ENCODE data around the gene RASL10A.
A peak's percentile ranks its signal among the peaks of the same experiment; 100 is the strongest.
"Not testable (repeated sequence)": the region's sequence is repeated elsewhere in the genome, so short reads cannot be mapped to it uniquely, and the experiment has no call there.

RASL10A gene, protein sequence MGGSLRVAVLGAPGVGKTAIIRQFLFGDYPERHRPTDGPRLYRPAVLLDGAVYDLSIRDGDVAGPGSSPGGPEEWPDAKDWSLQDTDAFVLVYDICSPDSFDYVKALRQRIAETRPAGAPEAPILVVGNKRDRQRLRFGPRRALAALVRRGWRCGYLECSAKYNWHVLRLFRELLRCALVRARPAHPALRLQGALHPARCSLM

GRCh38 chr22:29315286-29316140, at the start of gene RASL10A:
Gene RASL10A, minus strand, starts transcription at chr22:29315697. Its CDS starts 451 bp downstream, at chr22:29315246.
- Histone ChIP-seq H3K4me3 (ENCODE audit: low read length) (no peak within 1 kb of the TSS), H3K9ac (ENCODE audit: low read length) (no peak within 1 kb of the TSS), H3K36me3 (ENCODE audit: control insufficient read depth, insufficient read depth, low read length, severe bottlenecking) (no peaks in the 10 kb centered on the region), H3K9me3 (ENCODE audit: control insufficient read depth, low read length) (no peaks in the 10 kb centered on the region), H3K27me3 (replicated peaks; ENCODE audit: control insufficient read depth, insufficient read depth, low read length) (peaks cover 24% of the 10 kb centered on the region), H3K4me1 (ENCODE audit: control insufficient read depth, insufficient read depth, low read length) (peaks cover 9% of the 10 kb centered on the region)
- peak; percentile 46 for DNase-seq (ENCODE audit: low read depth)

- DNase-seq (ENCODE audit: low read depth) = peak; percentile 70
- no peaks in the 10 kb centered on the region for H3K9me3 ChIP-seq (ENCODE audit: control insufficient read depth, low read length)
- peaks cover 41% of the 10 kb centered on the region for H3K36me3 ChIP-seq (ENCODE audit: control insufficient read depth, insufficient read depth, low read length, severe bottlenecking)
- no peaks in the 10 kb centered on the region for H3K4me1 ChIP-seq (ENCODE audit: control insufficient read depth, insufficient read depth, low read length)
- H3K4me3 ChIP-seq (ENCODE audit: low read length) = no peak overlapping the region
- H3K27me3 ChIP-seq (replicated peaks; ENCODE audit: control insufficient read depth, insufficient read depth, low read length) = no peaks in the 10 kb centered on the region
- no peak overlapping the region for H3K9ac ChIP-seq (ENCODE audit: low read length)
Measured at GRCh38 chr22:29359469-29359868, 44.0 kb upstream of the RASL10A start.

- not testable (repeated sequence) for H3K9ac ChIP-seq (ENCODE audit: low read length); H3K27me3 ChIP-seq (replicated peaks; ENCODE audit: control insufficient read depth, insufficient read depth, low read length); H3K4me3 ChIP-seq (ENCODE audit: low read length); H3K9me3 ChIP-seq (ENCODE audit: control insufficient read depth, low read length); DNase-seq (ENCODE audit: low read depth); H3K4me1 ChIP-seq (ENCODE audit: control insufficient read depth, insufficient read depth, low read length)
- peaks cover 61% of the 10 kb centered on the region for H3K36me3 ChIP-seq (ENCODE audit: control insufficient read depth, insufficient read depth, low read length, severe bottlenecking)
Measured at GRCh38 chr22:29357193-29357890, 41.8 kb upstream of the RASL10A start.

DNA sequence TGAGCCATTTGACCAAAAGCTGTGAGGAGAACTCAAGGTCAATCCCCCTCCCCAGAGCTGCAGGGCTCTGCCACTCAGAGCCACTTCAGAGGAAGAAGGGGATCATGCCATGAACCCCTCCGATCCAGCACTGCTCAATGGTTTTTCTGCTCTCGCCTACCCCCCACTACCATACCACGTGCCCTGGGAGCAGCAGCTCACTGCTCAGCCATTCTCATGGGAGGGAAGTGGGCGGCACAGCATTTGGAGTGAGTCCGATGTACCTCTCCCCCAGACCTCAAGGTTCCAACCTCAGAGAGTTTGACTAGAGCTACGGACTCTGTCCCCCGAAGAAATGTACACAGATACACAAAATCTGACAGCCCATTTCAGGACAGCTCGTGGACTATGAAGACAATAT, 38.4 kb upstream of the RASL10A start:
- H3K9ac ChIP-seq (ENCODE audit: low read length) = no peak overlapping the region
- no peak overlapping the region for H3K4me3 ChIP-seq (ENCODE audit: low read length)
- no peaks in the 10 kb centered on the region for H3K4me1 ChIP-seq (ENCODE audit: control insufficient read depth, insufficient read depth, low read length)
- peaks cover 92% of the 10 kb centered on the region for H3K36me3 ChIP-seq (ENCODE audit: control insufficient read depth, insufficient read depth, low read length, severe bottlenecking)
- DNase-seq (ENCODE audit: low read depth) = no peak
- no peaks in the 10 kb centered on the region for H3K9me3 ChIP-seq (ENCODE audit: control insufficient read depth, low read length)
- H3K27me3 ChIP-seq (replicated peaks; ENCODE audit: control insufficient read depth, insufficient read depth, low read length) = no peaks in the 10 kb centered on the region

DNA sequence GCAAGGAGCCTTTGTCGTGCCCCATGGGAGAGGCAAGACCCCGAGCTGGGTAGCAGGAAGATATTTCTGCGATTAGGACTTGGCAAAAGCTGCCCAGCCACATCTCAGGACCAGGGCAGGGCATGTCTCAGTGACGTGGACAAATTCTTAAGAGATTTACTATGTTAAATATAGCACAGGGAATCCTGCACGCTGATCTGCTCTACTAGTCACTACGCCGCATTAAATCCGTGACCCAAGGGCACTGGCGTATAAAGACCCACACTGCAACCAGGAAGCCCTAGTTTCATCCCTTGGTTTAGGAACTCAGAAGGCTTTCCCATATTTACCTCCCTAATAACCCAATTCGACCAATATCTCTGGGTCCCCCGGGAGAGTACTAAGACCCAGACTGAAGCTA, 37.8 kb upstream of the RASL10A start:
- peaks cover 92% of the 10 kb centered on the region for H3K36me3 ChIP-seq (ENCODE audit: control insufficient read depth, insufficient read depth, low read length, severe bottlenecking)
- no peak overlapping the region for H3K9ac ChIP-seq (ENCODE audit: low read length)
- no peaks in the 10 kb centered on the region for H3K27me3 ChIP-seq (replicated peaks; ENCODE audit: control insufficient read depth, insufficient read depth, low read length)
- H3K4me3 ChIP-seq (ENCODE audit: low read length) = no peak overlapping the region
- DNase-seq (ENCODE audit: low read depth) = no peak
- no peaks in the 10 kb centered on the region for H3K9me3 ChIP-seq (ENCODE audit: control insufficient read depth, low read length)
- H3K4me1 ChIP-seq (ENCODE audit: control insufficient read depth, insufficient read depth, low read length) = no peaks in the 10 kb centered on the region

DNA sequence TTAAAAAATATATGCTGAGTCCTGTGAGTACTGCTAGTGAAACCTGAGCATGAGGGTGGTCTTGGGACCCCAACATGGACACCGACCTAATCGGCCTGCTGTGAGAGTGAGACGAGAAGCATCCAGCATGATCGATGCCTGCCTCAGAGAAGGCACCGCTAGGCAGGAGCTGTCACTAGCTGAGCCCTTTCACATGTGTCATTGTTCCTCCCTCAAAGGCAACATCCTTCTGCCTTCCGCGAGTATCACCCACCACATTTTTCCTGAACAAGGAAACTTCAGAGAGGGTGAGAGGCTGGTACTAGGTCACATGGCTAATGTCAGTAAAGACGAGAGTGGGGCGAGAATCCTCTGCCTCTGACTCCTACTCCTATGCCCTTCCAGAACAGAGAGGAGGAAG, 37.3 kb upstream of the RASL10A start:
- Histone ChIP-seq H3K9ac (ENCODE audit: low read length) (no peak overlapping the region), H3K27me3 (replicated peaks; ENCODE audit: control insufficient read depth, insufficient read depth, low read length) (no peaks in the 10 kb centered on the region), H3K9me3 (ENCODE audit: control insufficient read depth, low read length) (no peaks in the 10 kb centered on the region), H3K4me3 (ENCODE audit: low read length) (no peak overlapping the region), H3K36me3 (ENCODE audit: control insufficient read depth, insufficient read depth, low read length, severe bottlenecking) (peaks cover 92% of the 10 kb centered on the region), H3K4me1 (ENCODE audit: control insufficient read depth, insufficient read depth, low read length) (peaks cover 1% of the 10 kb centered on the region)
- DNase-seq (ENCODE audit: low read depth) = no peak

DNA sequence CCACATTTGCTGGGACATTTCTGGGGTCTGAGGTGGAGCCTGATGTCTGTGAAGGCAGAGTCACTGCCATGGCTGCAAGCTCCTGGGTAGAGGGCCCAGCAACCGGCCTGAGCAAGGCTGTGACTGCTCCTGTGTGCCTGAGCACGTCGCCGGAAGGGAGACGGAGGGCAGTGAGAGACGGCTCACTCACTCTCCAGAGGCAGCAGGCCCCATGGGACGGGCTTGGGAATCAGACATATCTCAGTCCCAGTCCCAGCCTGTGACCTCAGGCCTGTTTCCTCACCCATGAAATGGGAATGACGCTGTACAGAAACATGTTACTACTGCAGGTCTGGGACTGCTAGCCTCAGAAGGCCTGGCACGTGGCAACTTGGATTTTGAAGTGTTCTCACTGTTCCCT, 36.4 kb upstream of the RASL10A start:
- peaks cover 10% of the 10 kb centered on the region for H3K4me1 ChIP-seq (ENCODE audit: control insufficient read depth, insufficient read depth, low read length)
- DNase-seq (ENCODE audit: low read depth) = no peak
- H3K27me3 ChIP-seq (replicated peaks; ENCODE audit: control insufficient read depth, insufficient read depth, low read length) = no peaks in the 10 kb centered on the region
- H3K36me3 ChIP-seq (ENCODE audit: control insufficient read depth, insufficient read depth, low read length, severe bottlenecking) = peaks cover 92% of the 10 kb centered on the region
- no peak overlapping the region for H3K4me3 ChIP-seq (ENCODE audit: low read length)
- no peaks in the 10 kb centered on the region for H3K9me3 ChIP-seq (ENCODE audit: control insufficient read depth, low read length)
- no peak overlapping the region for H3K9ac ChIP-seq (ENCODE audit: low read length)

GRCh38 chr22:29351042-29351441, 35.5 kb upstream of the RASL10A start:
- no peak for DNase-seq (ENCODE audit: low read depth)
- Histone ChIP-seq H3K27me3 (replicated peaks; ENCODE audit: control insufficient read depth, insufficient read depth, low read length) (no peaks in the 10 kb centered on the region), H3K4me1 (ENCODE audit: control insufficient read depth, insufficient read depth, low read length) (peaks cover 19% of the 10 kb centered on the region), H3K9me3 (ENCODE audit: control insufficient read depth, low read length) (no peaks in the 10 kb centered on the region), H3K36me3 (ENCODE audit: control insufficient read depth, insufficient read depth, low read length, severe bottlenecking) (peaks cover 84% of the 10 kb centered on the region), H3K4me3 (ENCODE audit: low read length) (no peak overlapping the region), H3K9ac (ENCODE audit: low read length) (no peak overlapping the region)

DNA sequence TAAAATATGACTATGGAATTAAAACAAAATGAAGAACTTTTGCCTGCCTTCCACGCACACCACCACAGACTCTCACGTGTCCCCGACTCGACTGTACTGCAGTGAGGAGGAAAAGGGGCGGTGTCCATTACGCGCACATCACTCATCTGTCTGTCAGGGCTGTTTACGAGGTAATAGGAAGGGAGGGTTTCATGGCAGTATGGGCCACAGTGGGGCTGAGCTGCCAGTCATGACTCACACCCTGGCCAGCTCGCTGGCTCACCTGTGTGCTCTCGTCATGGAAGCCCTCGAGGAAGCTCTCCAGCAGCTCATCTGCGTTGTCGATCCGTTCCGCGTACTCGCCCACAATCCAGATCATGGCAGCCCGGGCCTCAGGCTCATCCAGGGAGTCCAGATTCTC, 33.5 kb upstream of the RASL10A start:
- Histone ChIP-seq H3K36me3 (ENCODE audit: control insufficient read depth, insufficient read depth, low read length, severe bottlenecking) (peaks cover 64% of the 10 kb centered on the region), H3K9ac (ENCODE audit: low read length) (no peak overlapping the region), H3K27me3 (replicated peaks; ENCODE audit: control insufficient read depth, insufficient read depth, low read length) (no peaks in the 10 kb centered on the region), H3K9me3 (ENCODE audit: control insufficient read depth, low read length) (no peaks in the 10 kb centered on the region), H3K4me3 (ENCODE audit: low read length) (no peak overlapping the region), H3K4me1 (ENCODE audit: control insufficient read depth, insufficient read depth, low read length) (peaks cover 23% of the 10 kb centered on the region)
- no peak for DNase-seq (ENCODE audit: low read depth)

GRCh38 chr22:29348041-29348440, 32.5 kb upstream of the RASL10A start:
- no peak for DNase-seq (ENCODE audit: low read depth)
- Histone ChIP-seq H3K4me1 (ENCODE audit: control insufficient read depth, insufficient read depth, low read length) (peaks cover 23% of the 10 kb centered on the region), H3K9ac (ENCODE audit: low read length) (no peak overlapping the region), H3K36me3 (ENCODE audit: control insufficient read depth, insufficient read depth, low read length, severe bottlenecking) (peaks cover 56% of the 10 kb centered on the region), H3K9me3 (ENCODE audit: control insufficient read depth, low read length) (no peaks in the 10 kb centered on the region), H3K4me3 (ENCODE audit: low read length) (no peak overlapping the region), H3K27me3 (replicated peaks; ENCODE audit: control insufficient read depth, insufficient read depth, low read length) (no peaks in the 10 kb centered on the region)

GRCh38 chr22:29346659-29347058, 31.2 kb upstream of the RASL10A start:
- Histone ChIP-seq H3K4me1 (ENCODE audit: control insufficient read depth, insufficient read depth, low read length) (peaks cover 23% of the 10 kb centered on the region), H3K36me3 (ENCODE audit: control insufficient read depth, insufficient read depth, low read length, severe bottlenecking) (peaks cover 57% of the 10 kb centered on the region), H3K4me3 (ENCODE audit: low read length) (no peak overlapping the region), H3K9ac (ENCODE audit: low read length) (peak overlapping the region; percentile 37), H3K27me3 (replicated peaks; ENCODE audit: control insufficient read depth, insufficient read depth, low read length) (no peaks in the 10 kb centered on the region), H3K9me3 (ENCODE audit: control insufficient read depth, low read length) (no peaks in the 10 kb centered on the region)
- DNase-seq (ENCODE audit: low read depth) = no peak
